ENCODE results near the gene NEFH.
A peak's percentile ranks its signal among the peaks of the same experiment; 100 is the strongest.

Gene NEFH

DNA sequence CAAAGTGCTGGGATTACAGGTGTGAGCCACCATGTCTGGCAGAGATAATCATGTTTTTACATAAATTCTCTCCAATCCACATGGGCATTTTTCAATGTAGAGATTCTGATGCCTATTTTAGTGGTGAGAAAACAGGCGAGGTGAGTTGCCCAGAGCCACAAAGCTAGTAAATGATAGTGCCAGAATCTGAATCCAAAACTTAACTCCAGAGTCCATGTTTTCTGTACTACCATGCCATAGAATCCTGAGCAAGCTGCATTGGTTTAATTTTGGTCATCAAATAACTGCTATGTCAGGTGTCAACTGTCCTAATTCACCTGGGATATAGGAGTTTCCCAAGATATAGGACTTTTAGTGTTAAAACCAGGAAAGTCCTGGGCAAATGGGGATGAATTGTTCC is 13.6 kb downstream of the NEFH start:
- no peak for DNase-seq (ENCODE audit: low read depth)

DNA sequence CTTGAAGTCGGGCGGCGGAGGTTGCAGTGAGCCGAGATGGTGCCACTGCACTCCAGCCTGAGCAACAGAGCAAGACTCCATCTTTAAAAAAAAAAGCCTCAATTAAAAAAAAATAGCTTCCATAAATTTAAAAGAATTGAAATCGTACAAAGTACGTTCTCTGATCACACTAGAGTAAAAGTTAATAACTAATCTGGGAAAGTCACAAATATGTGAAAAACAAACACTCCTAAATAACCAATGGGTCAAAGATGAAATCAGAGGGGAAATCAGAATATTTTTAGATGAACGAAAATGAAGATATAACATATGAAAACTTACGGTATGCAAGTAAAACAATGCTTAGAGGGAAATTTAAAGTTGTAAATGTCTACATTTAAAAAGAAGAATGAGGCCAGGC is 19.8 kb downstream of the NEFH start:
- DNase-seq (ENCODE audit: low read depth), result no peak

DNA sequence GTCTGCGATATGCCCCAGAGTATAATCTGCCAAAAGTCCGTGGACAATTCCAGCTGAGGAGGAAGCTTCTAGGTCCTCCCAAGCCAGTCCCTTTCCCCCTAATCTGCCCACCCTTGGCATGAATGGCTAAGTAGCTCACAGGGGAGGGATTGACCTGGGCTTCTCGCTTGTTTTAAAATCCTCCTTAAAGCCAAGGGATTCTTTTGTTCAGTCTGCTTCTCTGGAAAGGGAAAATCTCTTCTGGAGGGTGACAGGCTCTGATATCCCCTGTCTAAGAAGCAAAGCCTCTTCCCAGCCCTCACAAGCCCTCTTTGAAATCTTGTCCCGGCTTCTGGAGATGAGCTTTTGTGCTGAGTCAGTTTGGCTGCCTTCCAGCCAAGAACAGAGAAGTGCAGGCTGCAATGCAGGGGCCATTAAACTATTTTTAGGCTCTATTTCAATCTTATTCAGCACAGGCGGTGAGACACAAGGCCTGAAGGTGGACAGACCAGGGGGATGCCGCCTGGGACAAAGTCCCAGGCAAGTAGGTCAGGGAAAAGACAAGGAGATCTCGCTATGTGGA is 23.9 kb downstream of the NEFH start:
- DNase-seq (ENCODE audit: low read depth), result peak; percentile 37

DNA sequence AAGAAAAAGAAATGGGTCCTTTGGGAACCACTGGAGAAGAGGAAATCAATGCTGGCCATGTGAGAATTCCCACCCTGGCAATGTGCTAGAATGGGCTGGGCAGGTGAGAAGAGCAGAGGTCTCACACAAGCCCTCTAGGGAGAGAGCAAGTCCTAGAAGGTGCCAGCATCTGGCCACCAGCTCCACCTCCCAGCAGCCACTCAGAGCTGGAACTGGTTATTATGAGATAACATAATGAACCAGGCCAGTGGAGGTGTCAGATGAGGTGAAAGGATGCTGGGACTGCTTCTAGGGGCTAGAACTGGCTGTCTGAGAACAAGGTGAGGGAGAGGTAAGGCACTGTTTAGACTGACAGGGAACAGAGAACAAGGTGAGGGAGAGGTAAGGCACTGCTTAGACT is 29.3 kb downstream of the NEFH start:
- DNase-seq (ENCODE audit: low read depth), result no peak

DNA sequence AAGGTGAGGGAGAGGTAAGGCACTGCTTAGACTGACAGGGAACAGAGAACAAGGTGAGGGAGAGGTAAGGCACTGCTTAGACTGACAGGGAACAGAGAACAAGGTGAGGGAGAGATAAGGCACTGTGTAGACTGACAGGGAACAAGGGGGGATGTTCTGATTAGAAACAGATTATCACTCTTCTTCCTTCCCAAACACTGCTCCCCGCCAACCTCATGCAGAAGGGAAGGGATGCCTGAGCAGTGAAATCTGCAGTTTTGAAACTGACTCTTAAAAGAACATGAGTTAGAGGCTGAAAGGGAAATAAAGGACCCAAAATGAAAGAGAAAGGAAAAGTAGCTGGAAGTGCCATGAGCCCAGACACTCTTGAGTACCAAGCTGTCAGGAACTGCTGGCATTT is 29.8 kb downstream of the NEFH start:
- no peak for DNase-seq (ENCODE audit: low read depth)

DNA sequence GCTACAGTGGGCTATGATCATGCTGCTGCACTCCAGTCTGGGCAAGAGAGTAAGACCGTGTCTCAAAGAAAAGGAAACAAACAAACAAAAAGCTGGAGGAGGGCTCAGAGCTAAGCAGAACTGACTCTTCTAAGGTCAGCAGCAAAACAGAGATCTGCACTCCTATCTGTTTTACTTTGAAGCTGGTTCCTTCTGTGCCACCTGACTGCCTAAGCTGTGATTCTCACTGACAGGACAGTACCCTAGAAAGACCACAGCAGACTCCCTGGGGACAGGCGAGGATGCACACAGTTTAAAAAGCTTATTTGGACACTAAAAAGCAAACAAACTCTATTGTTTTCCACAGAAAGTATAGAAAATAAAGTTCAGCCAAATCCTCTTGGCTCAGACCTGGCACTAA is 30.5 kb downstream of the NEFH start:
- no peak for DNase-seq (ENCODE audit: low read depth)

DNA sequence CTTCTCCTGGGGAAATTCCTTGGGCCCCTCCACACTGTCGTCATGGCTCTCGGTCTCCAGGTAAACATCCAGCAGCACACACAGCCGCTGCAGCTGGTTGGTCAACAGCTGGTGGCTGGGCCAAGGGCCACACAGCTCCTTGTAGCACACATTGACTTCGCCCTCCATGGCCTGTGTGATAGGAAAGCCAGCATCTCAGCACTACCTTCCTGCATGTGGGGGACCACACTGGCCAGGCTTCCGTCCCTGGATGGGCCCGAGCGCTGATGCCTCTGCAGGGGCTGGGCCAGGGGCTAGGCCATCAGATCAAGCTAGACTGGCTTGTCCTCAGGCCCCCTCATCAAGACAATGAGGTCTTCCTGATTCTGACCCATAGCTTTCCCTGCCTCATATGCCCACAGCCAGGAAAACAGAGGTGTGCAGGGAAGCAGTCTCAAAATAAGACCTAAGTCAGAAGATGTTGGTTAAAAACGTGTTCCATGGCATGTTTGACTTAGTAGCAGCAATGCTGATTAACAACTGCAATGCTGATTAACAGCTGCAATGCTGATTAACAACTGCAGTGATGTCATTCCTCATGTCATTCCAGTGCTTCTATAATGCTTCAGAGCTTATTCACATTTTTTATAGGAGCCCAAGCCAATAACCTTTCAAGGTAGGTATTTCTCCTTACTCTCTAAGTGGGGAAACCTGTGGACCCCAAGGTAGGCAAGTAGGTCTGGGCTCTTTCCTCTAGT is 31.3 kb downstream of the NEFH start:
- no peak for DNase-seq (ENCODE audit: low read depth)

DNA sequence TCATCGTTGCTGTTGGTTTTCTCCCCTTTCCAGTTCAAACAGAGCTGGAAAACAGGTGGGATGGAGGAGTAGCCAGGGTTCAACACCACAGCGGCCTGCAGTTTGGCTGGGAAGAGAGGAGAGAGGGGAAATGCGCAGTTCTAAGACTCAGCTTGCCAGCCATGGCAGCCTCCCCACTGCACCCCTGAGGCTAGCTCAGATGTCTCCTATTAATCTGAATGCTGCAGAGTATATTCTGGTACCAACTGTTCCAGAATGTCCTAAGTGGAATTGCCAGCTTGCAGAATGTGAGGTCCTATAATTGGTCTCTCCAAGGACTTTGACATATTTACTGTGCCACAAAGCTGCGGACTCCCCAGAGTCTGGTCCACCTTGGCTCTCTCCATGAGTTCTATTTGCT is 32.0 kb downstream of the NEFH start:
- DNase-seq (ENCODE audit: low read depth), result no peak

DNA sequence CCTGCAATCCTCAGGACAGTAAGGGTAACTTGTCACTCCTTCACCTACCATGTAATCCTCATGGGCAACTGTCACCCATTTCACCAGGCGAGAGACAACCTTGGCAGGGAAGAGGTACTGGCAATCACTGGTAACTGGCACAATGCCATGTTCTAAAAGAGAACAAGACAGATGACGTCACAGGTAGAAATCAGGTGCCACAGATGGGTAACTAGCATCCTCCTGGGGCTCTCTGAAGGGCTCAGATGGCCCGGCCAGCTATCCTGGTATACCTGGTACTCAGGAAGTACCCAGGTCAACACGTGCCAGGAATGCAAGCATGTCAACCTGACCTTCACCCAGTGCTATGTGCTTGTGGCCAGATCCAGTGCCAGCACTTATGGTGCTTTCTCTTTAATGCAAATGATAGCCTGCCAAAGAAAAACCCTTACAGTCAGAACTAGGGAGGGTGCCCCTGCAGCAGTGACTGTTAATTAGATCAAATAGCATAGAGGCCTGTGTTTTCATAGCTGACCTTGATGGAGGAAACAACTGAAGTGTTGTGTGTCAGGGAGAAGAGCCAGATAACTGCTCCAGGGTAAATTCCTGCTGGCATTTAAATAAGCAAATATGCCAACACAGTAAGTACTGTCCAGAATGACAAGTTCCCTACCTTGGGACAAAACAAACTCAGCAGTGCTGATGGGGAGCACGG is 37.3 kb downstream of the NEFH start:
- DNase-seq (ENCODE audit: low read depth), result no peak

DNA sequence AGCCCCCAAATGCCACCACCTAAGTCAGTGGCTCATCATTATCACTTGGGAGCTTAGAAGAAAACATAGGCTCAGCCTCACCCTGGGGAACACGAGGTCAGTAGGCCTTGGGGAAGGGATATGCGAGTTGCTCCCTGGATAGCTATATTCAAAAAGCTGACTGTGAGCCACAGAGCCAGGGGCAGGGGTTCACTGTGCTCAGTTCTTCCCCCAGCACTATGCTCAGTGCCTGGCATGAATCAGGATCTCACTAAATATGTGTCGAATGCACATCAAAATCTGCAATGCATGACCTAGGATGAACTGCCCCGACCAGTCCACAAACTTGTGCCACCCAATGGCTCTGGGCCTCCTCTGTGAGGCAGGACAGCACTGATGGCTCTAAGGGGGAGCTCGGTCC is 38.4 kb downstream of the NEFH start:
- no peak for DNase-seq (ENCODE audit: low read depth)

DNA sequence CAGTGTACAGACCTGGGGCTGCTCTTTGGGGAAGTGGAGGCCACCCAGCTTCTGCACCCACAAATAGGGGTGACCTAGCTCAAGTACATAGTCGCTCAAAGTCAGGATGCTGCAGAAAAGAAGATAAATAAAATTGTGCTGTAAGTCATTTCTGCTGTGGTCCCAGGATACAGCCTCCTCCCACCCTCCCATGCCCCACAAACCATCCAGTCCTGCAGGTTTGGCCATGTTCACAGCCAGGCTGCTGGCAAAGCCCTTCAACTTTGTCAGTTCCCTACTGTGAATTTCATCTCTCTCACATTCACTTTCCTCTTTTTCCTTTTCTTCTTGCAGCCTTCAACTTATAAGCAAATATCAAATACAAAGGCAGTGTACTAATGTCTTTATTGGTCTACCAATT is 40.0 kb downstream of the NEFH start:
- no peak for DNase-seq (ENCODE audit: low read depth)

DNA sequence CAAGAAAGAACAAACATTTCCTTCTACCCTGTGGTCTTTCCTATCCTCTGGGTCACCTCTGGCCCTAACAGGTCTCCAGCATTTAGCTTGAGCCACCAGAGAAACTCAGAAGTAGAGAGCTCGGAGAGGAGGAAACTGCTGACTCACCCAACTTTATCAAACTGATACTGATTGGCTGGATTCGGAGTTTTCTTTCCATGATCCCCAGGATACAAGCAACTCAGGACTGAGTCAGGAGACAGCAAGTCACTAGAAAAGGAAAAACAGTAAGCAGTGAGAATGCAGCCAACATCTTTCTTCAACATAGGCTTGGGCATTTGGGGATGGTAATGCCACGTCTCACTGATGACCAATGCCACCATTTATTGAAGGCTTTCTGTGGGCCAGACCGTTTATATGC is 40.8 kb downstream of the NEFH start:
- peak; percentile 76 for DNase-seq (ENCODE audit: low read depth)

DNA sequence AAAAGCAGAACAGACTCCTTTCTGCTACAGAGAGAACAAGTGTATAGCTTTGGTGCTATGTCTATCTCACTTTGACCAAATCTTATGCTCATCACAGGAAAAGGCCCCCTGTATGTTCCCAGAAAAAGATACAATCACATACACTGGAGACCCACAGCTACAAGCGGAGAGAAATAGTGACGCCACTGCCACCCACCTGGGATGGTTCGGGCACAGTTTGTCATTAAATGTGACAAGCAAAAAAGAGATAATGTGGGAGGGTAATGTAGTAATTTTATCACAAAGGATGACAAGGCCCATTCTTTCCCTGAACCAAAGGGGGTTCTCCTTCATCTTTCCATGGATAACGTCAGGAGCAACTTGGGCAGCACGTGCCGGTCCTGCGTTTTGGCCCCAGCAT is 41.5 kb downstream of the NEFH start:
- DNase-seq (ENCODE audit: low read depth), result no peak

DNA sequence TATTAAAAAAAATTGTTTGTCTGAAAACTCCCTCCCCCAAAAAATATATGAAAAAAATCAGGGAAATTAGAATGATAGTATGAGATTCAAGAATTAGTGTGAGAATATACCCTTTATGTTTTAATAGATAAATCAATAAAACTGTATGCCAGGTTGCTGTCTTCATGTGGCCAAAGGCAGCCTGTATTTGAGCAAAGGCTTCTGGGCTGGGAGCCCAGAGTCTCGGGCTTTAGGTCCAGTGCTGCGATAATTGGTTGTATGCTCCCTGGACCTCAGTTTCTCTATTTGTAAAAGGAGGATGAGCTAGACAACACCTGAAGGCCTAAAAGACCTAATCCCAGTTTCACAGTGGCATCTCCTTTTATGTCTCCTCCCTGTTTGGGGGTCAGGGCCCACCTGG is 43.7 kb downstream of the NEFH start:
- no peak for DNase-seq (ENCODE audit: low read depth)

DNA sequence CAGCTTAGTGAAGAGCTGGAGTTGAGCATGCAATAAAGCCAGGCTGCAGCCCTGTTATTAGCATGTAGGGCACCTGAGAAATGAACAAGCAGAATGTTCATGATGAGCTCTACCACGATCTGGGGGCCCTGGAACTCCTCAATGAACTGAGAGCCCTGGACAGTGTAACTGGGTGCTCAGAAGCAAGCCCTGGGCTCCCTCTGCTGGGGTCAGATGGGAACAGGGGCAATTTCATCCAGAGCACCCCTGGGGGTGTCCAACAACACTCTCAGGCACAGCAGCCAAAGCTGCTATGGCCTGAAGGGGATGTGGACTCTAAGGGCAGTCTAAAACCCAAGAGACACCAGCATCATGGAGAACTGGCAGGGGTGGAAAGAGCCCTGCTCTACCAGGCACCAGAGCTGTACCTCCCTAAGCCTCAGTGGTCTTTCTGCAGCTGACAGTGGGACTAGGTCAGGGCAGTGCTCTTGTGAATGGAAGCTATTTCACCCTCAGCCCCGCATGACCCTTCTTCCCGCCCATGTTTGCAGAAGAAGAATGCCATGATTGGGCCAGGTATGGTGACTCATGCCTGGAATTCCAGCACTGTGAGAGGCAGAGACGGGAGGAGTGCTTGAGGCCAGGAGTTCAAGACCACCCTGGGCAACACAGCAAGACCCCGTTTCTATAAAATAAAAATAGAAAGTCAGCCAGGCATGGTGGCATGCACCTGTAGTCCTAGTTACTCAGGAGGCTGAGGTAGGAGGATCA is 44.6 kb downstream of the NEFH start:
- no peak for DNase-seq (ENCODE audit: low read depth)

DNA sequence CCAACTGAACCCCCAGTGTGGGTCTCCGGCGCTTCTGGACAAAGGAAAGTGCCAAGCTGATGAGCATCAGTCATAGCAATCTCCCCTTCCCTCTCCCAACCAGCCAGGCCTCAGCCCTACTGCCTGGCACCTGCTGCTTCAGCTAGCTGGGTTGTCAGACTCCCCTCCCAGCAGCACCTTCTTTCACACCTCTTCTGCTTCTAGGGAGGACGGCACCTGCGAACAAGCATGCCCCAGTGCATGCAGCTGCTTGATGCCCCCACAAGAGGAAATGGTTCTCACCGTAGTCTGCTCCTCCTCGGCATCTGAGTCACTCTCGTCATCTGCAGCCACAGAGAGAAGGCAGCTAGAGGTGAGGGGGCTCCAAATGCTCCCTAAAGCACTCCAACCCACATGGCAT is 48.1 kb downstream of the NEFH start:
- no peak for DNase-seq (ENCODE audit: low read depth)

DNA sequence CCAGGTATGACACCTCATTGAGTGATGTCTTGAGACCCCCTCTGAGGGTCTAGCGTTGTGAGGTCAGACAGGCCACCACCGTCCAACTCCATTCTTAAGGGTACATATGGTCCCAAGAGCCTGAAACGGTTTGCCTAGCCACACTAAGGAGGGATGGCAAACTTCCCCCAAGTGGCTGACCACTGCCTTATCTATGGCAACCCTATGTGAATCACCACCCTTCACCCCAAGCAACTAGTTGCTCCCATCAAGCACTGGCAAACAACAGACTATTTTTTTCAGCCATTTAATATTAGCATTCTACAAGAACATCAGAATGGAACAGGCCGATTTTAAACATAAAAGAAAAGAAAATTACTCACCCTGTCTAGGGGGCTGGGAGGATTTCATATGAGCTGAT is 50.7 kb downstream of the NEFH start:
- no peak for DNase-seq (ENCODE audit: low read depth)

DNA sequence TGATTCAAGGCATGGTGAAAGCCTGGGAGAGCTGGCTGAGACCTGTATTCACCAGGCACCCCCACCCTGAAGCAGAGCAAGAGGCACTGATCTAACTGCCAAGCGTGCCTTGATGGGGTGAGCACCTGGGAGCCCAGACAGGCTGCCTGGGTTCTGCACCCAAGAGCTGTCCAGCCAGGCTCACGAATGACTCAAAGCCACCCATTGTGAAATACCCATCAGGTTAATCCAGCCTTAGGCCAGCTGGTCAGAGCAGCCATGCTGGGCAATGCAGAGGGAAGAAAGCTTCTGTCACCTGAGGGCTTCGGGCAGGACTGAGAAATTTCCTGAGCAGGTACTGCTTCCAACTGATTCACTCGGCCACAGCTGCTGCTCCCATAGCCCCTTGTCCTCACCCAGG is 51.4 kb downstream of the NEFH start:
- DNase-seq (ENCODE audit: low read depth), result no peak

DNA sequence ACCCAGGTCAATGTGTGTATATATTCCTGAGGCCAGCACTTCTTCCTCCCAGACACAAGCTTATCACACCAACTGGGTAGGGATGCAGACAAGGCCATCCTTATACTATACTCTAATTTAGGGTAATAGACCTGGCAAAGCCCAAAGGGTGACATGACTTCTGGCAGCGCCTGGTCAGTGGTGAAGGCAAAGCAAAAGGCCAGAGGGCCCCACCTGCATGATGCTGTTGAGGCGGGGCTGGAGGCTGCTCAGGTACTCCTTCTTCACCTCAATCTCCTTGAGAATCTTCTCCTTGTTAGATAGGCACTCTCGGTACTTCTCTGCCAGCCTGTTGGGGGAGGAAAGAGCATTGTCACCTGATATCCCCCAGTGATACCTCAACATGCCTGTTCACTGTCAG is 56.4 kb downstream of the NEFH start:
- no peak for DNase-seq (ENCODE audit: low read depth)

DNA sequence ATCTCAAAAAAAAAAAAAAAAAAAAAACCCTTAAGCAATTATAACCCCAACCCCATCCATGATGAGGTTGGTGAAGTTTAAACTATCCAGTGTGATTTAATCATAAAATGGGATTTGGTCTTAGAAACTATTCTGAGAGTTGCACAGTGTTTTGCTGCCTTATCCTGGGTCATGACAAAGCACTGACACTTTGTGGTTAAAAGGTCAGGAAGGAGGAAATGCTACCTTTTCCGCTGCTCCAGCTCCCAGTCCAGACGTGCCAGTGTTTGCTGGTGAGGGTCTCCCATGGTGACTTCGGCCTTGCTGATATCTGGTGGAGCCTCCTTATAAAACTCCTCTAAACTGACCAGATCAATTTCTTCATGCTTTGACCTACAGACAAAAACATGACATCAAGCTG is 59.1 kb downstream of the NEFH start:
- DNase-seq (ENCODE audit: low read depth), result no peak
